ENCODE results near the gene SNCA. TPM values are rescaled to one million over a fixed set of nuclear protein-coding genes. Genes with fewer than 3 reads are reported as not detected.
A peak's percentile ranks its signal among the peaks of the same experiment; 100 is the strongest.

SNCA gene
- total RNA-seq = 10 to 100 TPM; 11.6 to 27.4 (median 19.3) TPM

- H3K9me3 ChIP-seq = no peaks in the 10 kb centered on the region
- DNase-seq (ENCODE audit: low spot score in 2 of 2) = peak; percentile 78 to 81
- TF ChIP-seq CTCF (IDR thresholded peaks at IDR 0.05) (no peak), POLR2AphosphoS5 (IDR thresholded peaks at IDR 0.05) (no peak), POLR2A (IDR thresholded peaks at IDR 0.05) (no peak), EP300 (IDR thresholded peaks at IDR 0.05) (no peak)
- H3K4me1 ChIP-seq = peaks cover 23% of the 10 kb centered on the region
- peaks cover 22% of the 10 kb centered on the region for H3K27me3 ChIP-seq
- H3K36me3 ChIP-seq = no peaks in the 10 kb centered on the region
- H3K4me3 ChIP-seq = peak within 1 kb of the TSS; percentile 62
- under 1% methylated on average over 48 of the region's 48 CpGs for WGBS
- H3K27ac ChIP-seq = peak within 1 kb of the TSS; percentile 77
These were observed at the start of gene SNCA for GRCh38 chr4:89836897-89837384. Gene SNCA, minus strand, starts transcription at chr4:89837161. Its CDS starts 1,494 bp downstream, at chr4:89835667.

- H3K27ac ChIP-seq = no peak overlapping the region
- H3K9me3 ChIP-seq = no peaks in the 10 kb centered on the region
- no peaks in the 10 kb centered on the region for H3K27me3 ChIP-seq
- no peaks in the 10 kb centered on the region for H3K4me1 ChIP-seq
- H3K4me3 ChIP-seq = no peak overlapping the region
- no peak for TF ChIP-seq EP300 (IDR thresholded peaks at IDR 0.05)
- TF ChIP-seq POLR2A (IDR thresholded peaks at IDR 0.05) = no peak
- TF ChIP-seq POLR2AphosphoS5 (IDR thresholded peaks at IDR 0.05) = no peak
- TF ChIP-seq CTCF (IDR thresholded peaks at IDR 0.05) = no peak
- H3K36me3 ChIP-seq = no peaks in the 10 kb centered on the region
- no peak for DNase-seq (ENCODE audit: low spot score in 2 of 2)
- WGBS = 84% methylated on average over 4 of the region's 4 CpGs
These were observed 42.3 kb upstream of the SNCA start for GRCh38 chr4:89879215-89879614.

- Histone ChIP-seq H3K4me3 (no peak overlapping the region), H3K27me3 (no peaks in the 10 kb centered on the region), H3K4me1 (no peaks in the 10 kb centered on the region), H3K36me3 (no peaks in the 10 kb centered on the region), H3K27ac (no peak overlapping the region), H3K9me3 (no peaks in the 10 kb centered on the region)
- 58% methylated on average over 1 of the region's 1 CpG for WGBS
- TF ChIP-seq CTCF (IDR thresholded peaks at IDR 0.05) = no peak
- TF ChIP-seq POLR2A (IDR thresholded peaks at IDR 0.05) = no peak
- no peak for TF ChIP-seq POLR2AphosphoS5 (IDR thresholded peaks at IDR 0.05)
- no peak for TF ChIP-seq EP300 (IDR thresholded peaks at IDR 0.05)
- DNase-seq (ENCODE audit: low spot score in 2 of 2) = no peak
These were observed 41.6 kb upstream of the SNCA start for GRCh38 chr4:89878611-89879010.

- no peak for DNase-seq (ENCODE audit: low spot score in 2 of 2)
- no peaks in the 10 kb centered on the region for H3K27me3 ChIP-seq
- TF ChIP-seq POLR2A (IDR thresholded peaks at IDR 0.05) (no peak), EP300 (IDR thresholded peaks at IDR 0.05) (no peak), POLR2AphosphoS5 (IDR thresholded peaks at IDR 0.05) (no peak), CTCF (IDR thresholded peaks at IDR 0.05) (no peak)
- H3K27ac ChIP-seq = no peak overlapping the region
- no peaks in the 10 kb centered on the region for H3K4me1 ChIP-seq
- no peak overlapping the region for H3K4me3 ChIP-seq
- no peaks in the 10 kb centered on the region for H3K36me3 ChIP-seq
- H3K9me3 ChIP-seq = no peaks in the 10 kb centered on the region
- WGBS = 81% methylated on average over 3 of the region's 3 CpGs
These were observed 39.6 kb upstream of the SNCA start for GRCh38 chr4:89876548-89876947.

GRCh38 chr4:89871211-89871610, 34.2 kb upstream of the SNCA start:
- WGBS = 100% methylated on average over 1 of the region's 1 CpG
- H3K4me3 ChIP-seq = no peak overlapping the region
- no peak overlapping the region for H3K27ac ChIP-seq
- DNase-seq (ENCODE audit: low spot score in 2 of 2) = no peak
- no peaks in the 10 kb centered on the region for H3K27me3 ChIP-seq
- no peaks in the 10 kb centered on the region for H3K9me3 ChIP-seq
- no peak for TF ChIP-seq POLR2A (IDR thresholded peaks at IDR 0.05)
- no peak for TF ChIP-seq CTCF (IDR thresholded peaks at IDR 0.05)
- TF ChIP-seq EP300 (IDR thresholded peaks at IDR 0.05) = no peak
- no peak for TF ChIP-seq POLR2AphosphoS5 (IDR thresholded peaks at IDR 0.05)
- no peaks in the 10 kb centered on the region for H3K4me1 ChIP-seq
- H3K36me3 ChIP-seq = no peaks in the 10 kb centered on the region
